BE2C (cell line): ENCODE results near the gene SPATA21.

Experiments used
- DNase-seq: peaks from one replicate; pipeline ENCODE4 v3.0.0-alpha.2; 2020
- H3K27me3 ChIP-seq: fragments of 250-450 bp; sonication (Bioruptor Pico); 2 replicates; pipeline ENCODE4 v1.5.1; 2020; ENCODE audit warnings: mild to moderate bottlenecking
- H3K36me3 ChIP-seq: fragments of 250-450 bp; sonication (Bioruptor Pico); 2 replicates; pipeline ENCODE4 v1.5.1; 2020; ENCODE audit warnings: mild to moderate bottlenecking
- H3K4me1 ChIP-seq: fragments of 250-450 bp; sonication (Bioruptor Pico); 2 replicates; pipeline ENCODE4 v1.5.1; 2020
- H3K4me3 ChIP-seq: 2 replicates; pipeline ENCODE4 v1.5.1; 2011; ENCODE audit warnings: low read depth, low read length
- H3K9me3 ChIP-seq: fragments of 250-450 bp; sonication (Bioruptor Pico); 2 replicates; pipeline ENCODE4 v1.5.1; 2020
- CTCF ChIP-seq: IDR thresholded peaks from 2 replicates; pipeline ENCODE4 v1.5.1; 2012; ENCODE audit warnings: mild to moderate bottlenecking, low read depth, low read length

SPATA21 gene

DNA sequence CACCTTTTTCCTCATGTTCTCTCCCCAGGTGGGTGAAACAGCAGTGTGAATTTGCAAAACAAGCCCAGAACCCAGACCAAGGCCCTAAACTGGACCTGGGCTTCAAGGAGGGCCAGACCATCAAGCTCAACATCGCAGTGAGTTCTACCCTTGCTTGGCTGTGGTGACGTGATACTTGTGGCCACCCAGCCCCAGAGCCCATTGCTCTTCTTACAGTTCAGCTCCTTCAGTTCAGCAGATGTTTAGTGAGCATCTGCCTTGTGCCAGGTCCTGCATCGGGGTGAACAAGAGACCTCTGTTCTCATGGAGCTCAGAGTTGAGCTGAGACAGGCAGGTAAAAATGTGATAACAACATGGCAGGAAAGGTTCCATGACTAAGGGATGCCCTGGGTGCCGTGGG, 11.8 kb upstream of the SPATA21 start:
- Histone ChIP-seq H3K27me3 (no peaks in the 10 kb centered on the region), H3K9me3 (no peaks in the 10 kb centered on the region), H3K4me1 (no peaks in the 10 kb centered on the region), H3K4me3 (no peak overlapping the region), H3K36me3 (peaks cover 8% of the 10 kb centered on the region)
- no peak for DNase-seq
- TF ChIP-seq CTCF, result no peak

DNA sequence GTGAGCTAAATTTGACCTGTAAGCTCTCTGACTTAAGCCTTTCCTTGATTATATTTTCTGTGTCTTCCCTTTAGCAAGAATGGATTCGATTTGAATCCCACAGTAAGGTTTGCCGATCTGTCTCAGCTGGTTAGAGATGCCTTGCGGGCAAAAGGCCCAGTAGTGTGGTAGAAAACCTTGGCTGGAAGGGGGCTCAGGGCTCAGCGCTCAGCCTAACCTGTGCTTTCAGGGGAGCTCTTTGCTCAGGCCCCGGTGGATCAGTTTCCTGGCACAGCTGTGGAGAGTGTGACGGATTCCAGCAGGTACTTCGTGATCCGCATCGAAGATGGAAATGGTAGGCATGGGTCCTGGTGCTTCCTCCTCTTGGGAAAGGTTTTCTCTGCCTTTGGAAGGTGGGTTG, 10.4 kb upstream of the SPATA21 start:
- Histone ChIP-seq H3K4me3 (no peak overlapping the region), H3K4me1 (no peaks in the 10 kb centered on the region), H3K36me3 (peaks cover 8% of the 10 kb centered on the region), H3K9me3 (no peaks in the 10 kb centered on the region), H3K27me3 (no peaks in the 10 kb centered on the region)
- no peak for TF ChIP-seq CTCF
- DNase-seq, result no peak

DNA sequence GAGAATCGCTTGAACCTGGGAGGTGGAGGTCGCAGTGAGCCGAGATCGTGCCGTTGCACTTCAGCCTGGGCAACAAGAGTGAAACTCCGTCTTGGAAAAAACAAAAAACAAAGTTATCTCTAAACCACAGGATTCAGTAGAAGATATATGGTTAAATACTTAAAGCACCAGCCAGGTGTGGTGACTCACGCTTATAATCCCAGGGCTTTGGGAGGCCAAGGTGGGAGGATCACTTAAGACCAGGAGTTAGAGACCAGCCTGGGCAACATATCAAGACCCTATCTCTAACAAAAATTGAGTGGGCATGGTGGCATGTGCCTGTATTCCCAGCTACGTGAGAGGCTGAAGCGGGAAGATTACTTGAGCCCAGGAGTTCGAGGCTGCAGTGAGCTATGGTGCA, 8.9 kb upstream of the SPATA21 start:
- no peaks in the 10 kb centered on the region for H3K4me1 ChIP-seq
- H3K36me3 ChIP-seq, result peaks cover 8% of the 10 kb centered on the region
- TF ChIP-seq CTCF, result no peak
- DNase-seq, result no peak
- H3K4me3 ChIP-seq, result no peak overlapping the region
- H3K9me3 ChIP-seq, result no peaks in the 10 kb centered on the region
- no peaks in the 10 kb centered on the region for H3K27me3 ChIP-seq

DNA sequence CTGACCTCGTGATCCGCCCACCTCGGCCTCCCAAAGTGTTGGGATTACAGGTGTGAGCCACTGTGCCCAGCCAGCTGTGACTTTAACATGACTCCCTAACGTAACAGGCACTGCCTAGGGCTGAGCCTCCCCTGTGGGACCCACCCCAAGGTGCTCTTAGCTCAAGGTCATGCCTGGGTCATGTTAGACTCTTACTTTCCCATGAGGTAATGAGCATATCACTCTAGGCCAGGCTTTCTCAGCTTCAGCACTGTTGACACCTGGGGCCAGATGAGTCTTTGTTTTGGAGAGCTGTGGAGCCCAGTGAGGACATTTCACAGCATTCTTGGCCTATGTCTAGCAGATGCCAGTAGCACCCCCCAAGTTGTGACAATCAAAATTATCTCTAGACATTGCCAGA, 7.8 kb upstream of the SPATA21 start:
- H3K9me3 ChIP-seq, result no peaks in the 10 kb centered on the region
- no peaks in the 10 kb centered on the region; the same call in 1 of the 2 replicates for H3K4me1 ChIP-seq
- H3K4me3 ChIP-seq, result no peak overlapping the region
- DNase-seq, result no peak
- TF ChIP-seq CTCF, result no peak
- H3K27me3 ChIP-seq, result no peaks in the 10 kb centered on the region
- H3K36me3 ChIP-seq, result peaks cover 8% of the 10 kb centered on the region

GRCh38 chr1:16443975-16444770, 6.9 kb upstream of the SPATA21 start:
- no peaks in the 10 kb centered on the region; the same call in 1 of the 2 replicates for H3K4me1 ChIP-seq
- DNase-seq, result no peak
- no peak for TF ChIP-seq CTCF
- no peak overlapping the region for H3K4me3 ChIP-seq
- H3K27me3 ChIP-seq, result no peaks in the 10 kb centered on the region
- no peaks in the 10 kb centered on the region for H3K9me3 ChIP-seq
- H3K36me3 ChIP-seq, result peaks cover 8% of the 10 kb centered on the region

- Histone ChIP-seq H3K36me3 (peaks cover 7% of the 10 kb centered on the region), H3K27me3 (no peaks in the 10 kb centered on the region), H3K4me3 (no peak overlapping the region), H3K9me3 (no peaks in the 10 kb centered on the region), H3K4me1 (no peaks in the 10 kb centered on the region; the same call in 1 of the 2 replicates)
- no peak for TF ChIP-seq CTCF
- DNase-seq, result no peak
Observed at GRCh38 chr1:16442941-16443340, 5.7 kb upstream of the SPATA21 start.
